HG03378 (cell line): ENCODE measurements around the gene BABAM1.

Experiments used
- ATAC-seq: cut with Tn5 transposase; IDR thresholded peaks from one replicate; pipeline ENCODE4 v1.9.1; 2021; ENCODE audit warnings: mild to moderate bottlenecking, moderate library complexity; ENCODE audit not compliant: unreplicated experiment

Gene BABAM1

GRCh38 chr19:17321655-17322489 lies 54.6 kb downstream of the BABAM1 start:
- no peak for ATAC-seq

GRCh38 chr19:17322854-17323253 lies 55.6 kb downstream of the BABAM1 start:
- no peak for ATAC-seq

GRCh38 chr19:17323300-17323963 lies 56.2 kb downstream of the BABAM1 start:
- ATAC-seq = no peak

- no peak for ATAC-seq
Measured at GRCh38 chr19:17323964-17324332, 56.7 kb downstream of the BABAM1 start.

- no peak for ATAC-seq
Measured at GRCh38 chr19:17324357-17325114, 57.3 kb downstream of the BABAM1 start.

- ATAC-seq = no peak
Measured at GRCh38 chr19:17325133-17325532, 57.9 kb downstream of the BABAM1 start.

- ATAC-seq = no peak
Measured at GRCh38 chr19:17325881-17326594, 58.8 kb downstream of the BABAM1 start.

GRCh38 chr19:17326595-17326966 lies 59.3 kb downstream of the BABAM1 start:
- ATAC-seq = no peak

- ATAC-seq = no peak
Measured at GRCh38 chr19:17327068-17327653, 59.9 kb downstream of the BABAM1 start.

- no peak for ATAC-seq
Measured at GRCh38 chr19:17327654-17328516, 60.6 kb downstream of the BABAM1 start.
